Muscle of back (tissue), 13 donors: Measurements from ENCODE around the gene GPR171. TPM values are rescaled to one million over a fixed set of nuclear protein-coding genes. Genes with fewer than 3 reads are reported as not detected.
A peak's percentile ranks its signal among the peaks of the same experiment; 100 is the strongest.
"Not testable (repeated sequence)": the region's sequence is repeated elsewhere in the genome, so short reads cannot be mapped to it uniquely, and the experiment has no call there.

Experiments used
- DNase-seq, 3 donors: peaks; one replicate each; pipeline versions ENCODE4 v3.0.0 to v3.0.0-alpha.2; 2013
- long read RNA-seq, 9 donors: transcript quantifications; one replicate each; lab custom pipeline, GENCODE V29; 2026
- polyA plus RNA-seq, 10 donors: library from polyadenylated mRNA; unstranded; fragments of 120-200 nt; gene quantifications; one replicate each; pipeline ENCODE4 v1.2.1, GENCODE V29; 2013; ENCODE audit not compliant: insufficient read length in 10 of 10

Gene GPR171, protein sequence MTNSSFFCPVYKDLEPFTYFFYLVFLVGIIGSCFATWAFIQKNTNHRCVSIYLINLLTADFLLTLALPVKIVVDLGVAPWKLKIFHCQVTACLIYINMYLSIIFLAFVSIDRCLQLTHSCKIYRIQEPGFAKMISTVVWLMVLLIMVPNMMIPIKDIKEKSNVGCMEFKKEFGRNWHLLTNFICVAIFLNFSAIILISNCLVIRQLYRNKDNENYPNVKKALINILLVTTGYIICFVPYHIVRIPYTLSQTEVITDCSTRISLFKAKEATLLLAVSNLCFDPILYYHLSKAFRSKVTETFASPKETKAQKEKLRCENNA
- 1 to 10 TPM in 2 of 10 donors, under 1 TPM in 2, not detected in 6; 0.31 to 2.7 (median 0.84) TPM for polyA plus RNA-seq
- long read RNA-seq, donor 1, result 0 reads
- long read RNA-seq, donor 2, result 0 reads
- long read RNA-seq, donor 3, result 0 reads
- long read RNA-seq, donor 4, result 0 reads
- long read RNA-seq, donor 5, result 0 reads
- long read RNA-seq, donor 6, result 0 reads
- long read RNA-seq, donor 7, result 0 reads
- long read RNA-seq, donor 8, result 0 reads
- long read RNA-seq, donor 9, result 0 reads

GRCh38 chr3:151203051-151203420 is at the start of gene GPR171:
Gene GPR171, minus strand, starts transcription at chr3:151203216. Its CDS starts 3,830 bp downstream, at chr3:151199386.
- no peak for DNase-seq

DNA sequence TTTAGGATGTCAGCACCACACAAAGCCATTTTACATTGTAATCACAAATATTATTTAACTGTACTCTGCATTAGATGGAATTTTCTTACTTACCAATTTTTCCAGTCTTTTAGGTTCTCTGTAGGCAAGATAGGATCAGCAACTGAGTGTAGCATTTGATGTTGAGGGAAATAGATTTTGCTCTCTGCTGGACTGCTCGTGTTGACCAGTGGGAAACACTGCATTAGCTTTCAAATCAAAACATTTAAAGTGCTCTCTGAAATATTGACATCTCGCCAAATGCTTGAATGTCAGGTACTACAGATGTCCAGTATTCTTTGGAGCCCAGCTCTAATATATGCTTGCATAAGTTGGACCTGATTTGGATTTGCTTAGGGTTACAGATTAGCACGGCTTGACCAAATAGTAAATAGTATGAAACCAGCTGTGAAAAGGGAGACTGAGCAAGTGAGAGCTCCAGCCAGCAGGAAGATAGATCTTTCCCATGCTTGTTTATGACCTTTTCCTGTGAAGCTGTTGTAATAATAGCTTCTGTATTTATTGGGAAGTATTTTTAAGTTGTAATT is 45.8 kb upstream of the GPR171 start:
- DNase-seq, result peak in 1 of 3 donors; percentile 66

DNA sequence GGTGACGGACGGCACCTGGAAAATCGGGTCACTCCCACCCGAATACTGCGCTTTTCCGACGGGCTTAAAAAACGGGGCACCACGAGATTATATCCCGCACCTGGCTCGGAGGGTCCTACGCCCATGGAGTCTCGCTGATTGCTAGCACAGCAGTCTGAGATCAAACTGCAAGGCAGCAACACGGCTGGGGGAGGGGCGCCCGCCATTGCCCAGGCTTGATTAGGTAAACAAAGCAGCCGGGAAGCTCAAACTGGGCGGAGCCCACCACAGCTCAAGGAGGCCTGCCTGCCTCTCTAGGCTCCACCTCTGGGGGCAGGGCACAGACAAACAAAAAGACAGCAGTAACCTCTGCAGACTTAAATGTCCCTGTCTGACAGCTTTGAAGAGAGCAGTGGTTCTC is 39.0 kb upstream of the GPR171 start:
- not testable (repeated sequence) for DNase-seq

GRCh38 chr3:151236736-151237135 is 33.7 kb upstream of the GPR171 start:
- no peak for DNase-seq

DNA sequence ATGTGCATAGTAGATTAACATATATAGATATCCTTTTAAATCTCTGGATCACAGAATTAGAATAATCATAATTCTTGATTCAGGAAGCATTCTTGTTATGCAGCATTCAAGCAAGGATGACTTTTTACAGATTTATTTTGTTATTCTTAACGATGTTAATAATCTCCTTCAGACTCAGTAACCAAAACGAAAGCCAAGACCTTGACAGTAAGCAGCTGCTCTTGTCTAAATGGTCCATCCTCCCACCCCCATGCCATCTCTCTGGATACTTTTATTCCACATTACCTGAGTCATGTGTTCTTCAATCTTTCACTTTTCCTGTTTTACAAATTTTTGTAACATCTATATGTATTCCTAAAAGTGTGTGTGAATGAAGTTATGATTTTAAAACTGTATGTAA is 33.3 kb upstream of the GPR171 start:
- no peak for DNase-seq

GRCh38 chr3:151234825-151235224 is 31.8 kb upstream of the GPR171 start:
- DNase-seq, result no peak

DNA sequence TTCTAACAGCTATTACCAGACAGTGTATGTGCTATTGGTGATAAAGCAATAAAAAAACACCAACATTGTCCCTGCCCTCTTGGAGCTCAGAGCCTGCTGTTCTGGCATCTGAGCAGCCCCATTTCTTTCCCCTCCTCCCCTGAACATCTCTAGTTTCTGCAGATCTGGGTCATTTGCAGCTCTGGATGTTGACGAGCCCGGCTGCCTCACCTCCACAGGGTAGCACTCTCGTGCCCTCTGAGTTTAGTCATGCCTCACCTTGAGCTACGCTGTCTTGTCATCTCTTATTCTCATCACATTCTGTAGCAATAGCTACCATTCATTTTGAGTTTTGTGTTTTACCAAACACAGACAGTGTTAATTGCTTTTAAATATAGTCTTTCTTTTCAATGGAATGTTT is 30.0 kb upstream of the GPR171 start:
- no peak for DNase-seq

DNA sequence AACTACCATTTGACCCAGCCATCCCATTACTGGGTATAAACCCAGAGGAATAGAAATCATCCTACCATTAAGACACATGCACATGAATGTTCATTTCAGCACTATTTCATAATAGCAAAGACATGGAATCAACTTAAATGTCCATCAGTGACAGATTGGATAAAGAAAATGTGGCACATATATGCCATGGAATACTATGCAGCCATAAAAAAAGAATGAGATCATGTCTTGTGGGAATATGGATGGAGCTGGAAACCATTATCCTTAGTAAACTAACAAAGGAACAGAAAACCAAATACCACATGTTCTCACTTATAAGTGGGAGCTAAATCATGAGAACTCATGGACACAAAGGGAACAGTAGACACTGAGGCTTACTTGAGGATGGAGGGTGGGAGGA is 29.4 kb upstream of the GPR171 start:
- DNase-seq, result not testable (repeated sequence)

GRCh38 chr3:151230646-151231045 is 27.6 kb upstream of the GPR171 start:
- DNase-seq, result peak in 1 of 3 donors; percentile 17

- peak; percentile 46 to 78 (median 75) for DNase-seq
These were observed 25.6 kb upstream of the GPR171 start for GRCh38 chr3:151228666-151229040.

DNA sequence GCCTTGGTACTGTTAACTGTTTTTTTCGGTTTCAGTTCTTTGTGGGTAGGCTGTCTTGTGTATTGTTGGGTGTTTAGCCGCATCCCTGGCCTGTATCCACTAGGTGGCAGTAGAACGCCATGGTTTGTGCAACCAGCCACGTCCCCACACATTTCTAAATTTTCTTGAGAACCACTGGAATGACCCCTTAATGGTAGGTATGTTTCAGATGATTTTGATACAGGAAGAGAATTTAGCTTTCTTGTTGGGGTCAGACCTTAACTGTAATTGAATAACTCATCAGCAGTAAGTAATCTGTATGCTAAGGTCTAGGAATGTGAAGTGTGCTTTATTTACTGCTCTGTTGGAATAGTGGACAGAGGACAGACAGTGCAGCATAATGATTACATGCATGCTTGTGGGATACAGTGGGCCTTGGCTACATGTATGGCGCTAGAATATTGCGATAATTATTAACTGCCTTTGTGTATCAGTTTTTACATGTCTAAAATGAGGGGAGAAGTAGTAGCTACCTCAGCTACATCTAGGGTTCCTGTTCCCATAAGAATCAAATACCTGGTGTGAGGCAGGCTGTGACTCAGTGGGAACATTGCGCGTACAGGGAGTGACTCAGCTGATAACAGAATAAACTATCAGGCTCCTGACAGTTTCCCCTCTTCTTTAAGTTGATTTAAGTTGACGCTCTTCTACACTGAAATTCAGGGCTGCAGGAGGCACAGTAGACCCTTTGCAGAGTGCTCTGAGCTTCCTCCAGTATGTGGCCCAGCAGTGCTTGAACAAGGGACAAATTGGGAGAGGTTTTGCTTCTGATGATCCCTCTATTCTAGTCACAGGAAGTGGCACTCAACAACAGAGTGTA is 25.0 kb upstream of the GPR171 start:
- DNase-seq, result peak; percentile 87 to 93 (median 89)

DNA sequence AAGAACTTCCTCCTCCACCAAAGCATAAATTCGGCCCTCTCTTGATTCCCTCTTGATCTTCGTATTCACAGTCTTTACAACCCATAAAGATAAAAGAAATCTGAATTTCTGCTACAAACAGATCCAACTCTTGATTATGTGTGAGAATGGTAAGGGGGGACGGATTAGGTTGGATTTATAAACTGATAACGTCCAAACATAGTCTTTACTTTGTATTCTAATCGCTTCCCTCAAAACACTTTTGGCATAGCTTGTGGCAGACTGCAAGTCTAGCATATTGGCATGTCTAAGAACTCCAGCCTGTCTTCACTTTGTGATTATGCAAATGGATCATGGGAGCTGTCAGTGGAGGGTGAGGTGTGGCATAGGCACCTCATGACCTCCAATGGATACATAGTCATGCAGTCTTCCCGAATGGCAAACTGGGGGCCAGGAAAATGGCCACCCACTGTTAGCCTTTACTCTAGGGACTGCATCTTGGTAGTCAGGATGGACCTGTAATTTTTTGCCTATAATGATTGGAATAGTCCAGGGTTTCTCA is 24.3 kb upstream of the GPR171 start:
- no peak for DNase-seq

DNA sequence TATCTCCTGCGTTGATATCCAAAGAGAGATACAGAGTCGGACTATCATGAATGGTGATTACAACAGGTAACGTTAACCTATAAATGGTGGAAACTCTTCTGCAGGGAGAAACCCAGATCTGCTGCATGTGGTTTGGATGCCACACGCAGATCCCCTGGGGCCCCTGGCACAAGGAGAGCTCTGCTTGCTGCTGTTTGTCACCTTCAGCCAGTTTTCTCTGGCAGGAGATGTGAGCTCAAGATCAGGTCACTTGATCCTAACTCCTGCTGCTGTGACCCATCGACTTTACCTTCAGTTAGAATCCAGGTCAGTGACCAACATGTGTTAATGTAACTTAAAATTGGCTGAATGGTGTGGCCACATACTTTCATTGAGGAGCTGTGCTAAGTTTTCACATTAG is 23.8 kb upstream of the GPR171 start:
- no peak for DNase-seq

- DNase-seq, result peak in 1 of 3 donors; percentile 89
These were observed 23.1 kb upstream of the GPR171 start for GRCh38 chr3:151226088-151226563.

DNA sequence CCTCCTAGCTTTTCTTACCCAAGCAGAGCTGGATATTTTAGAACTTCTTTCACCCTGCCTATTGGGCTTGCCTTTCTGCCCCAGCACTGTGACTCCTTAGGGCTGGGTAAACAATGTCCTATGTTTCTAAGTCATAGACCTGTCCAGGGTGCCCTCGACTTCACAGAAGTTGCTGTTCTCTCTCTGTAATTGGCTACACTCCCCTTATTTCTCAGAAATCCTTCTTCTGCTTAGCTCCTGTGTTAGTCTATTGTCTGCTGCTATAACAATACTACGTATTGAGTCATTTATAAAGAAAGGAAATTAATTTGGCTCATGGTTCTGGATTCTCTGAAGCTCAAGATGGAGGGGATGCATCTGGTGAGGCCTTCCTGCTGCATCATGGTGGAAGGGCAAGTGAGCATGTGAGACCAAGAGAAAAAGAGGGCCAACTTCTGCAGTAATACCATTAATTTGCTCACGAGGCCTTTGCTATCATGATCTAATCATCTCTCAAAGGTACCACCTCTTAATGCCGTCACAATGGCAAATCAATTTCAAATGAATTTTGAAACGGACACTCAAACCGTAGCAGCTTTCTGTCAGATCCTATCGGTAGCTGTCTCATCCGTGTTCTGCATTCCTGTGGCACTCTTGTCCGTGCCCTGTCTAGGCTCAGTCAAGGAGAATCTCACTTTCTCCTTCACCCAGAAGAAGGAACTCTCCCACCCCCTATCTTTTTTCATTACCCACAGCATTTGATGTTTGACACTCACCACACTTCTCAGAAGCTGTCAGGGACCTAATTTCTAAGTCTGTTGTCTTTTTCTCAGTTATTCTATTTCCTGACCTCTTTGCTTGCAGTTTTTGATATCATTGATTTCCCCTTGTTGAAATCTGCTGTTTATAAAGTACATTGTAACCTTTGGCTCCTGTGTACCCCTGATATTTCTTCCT is 22.3 kb upstream of the GPR171 start:
- DNase-seq, result no peak

DNA sequence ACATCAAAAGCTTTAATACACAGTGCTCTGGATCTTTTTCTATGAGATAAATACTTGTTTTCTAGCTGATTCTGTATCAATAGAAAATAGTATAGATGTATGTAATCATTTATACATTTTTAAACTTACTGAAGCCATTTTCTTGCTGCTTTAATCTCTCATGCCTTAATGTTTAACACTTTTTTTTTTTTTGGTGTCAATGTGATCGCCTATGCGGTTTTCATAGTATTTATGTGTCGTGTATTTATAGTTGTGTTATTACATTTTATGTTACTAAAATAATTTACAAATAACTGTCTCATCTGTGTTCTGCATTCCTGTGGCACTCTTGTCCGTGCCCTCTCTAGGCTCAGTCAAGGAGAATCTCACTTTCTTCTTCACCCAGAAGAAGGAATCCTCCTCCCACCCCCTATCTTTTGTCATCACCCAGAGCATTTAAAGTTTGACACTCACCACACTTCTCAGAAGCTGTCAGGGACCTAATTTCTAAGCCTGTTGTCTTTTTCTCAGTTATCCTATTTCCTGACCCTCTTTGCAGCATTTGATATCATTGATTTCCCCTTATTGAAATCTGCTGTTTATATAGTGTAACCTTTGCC is 21.4 kb upstream of the GPR171 start:
- DNase-seq, result no peak

DNA sequence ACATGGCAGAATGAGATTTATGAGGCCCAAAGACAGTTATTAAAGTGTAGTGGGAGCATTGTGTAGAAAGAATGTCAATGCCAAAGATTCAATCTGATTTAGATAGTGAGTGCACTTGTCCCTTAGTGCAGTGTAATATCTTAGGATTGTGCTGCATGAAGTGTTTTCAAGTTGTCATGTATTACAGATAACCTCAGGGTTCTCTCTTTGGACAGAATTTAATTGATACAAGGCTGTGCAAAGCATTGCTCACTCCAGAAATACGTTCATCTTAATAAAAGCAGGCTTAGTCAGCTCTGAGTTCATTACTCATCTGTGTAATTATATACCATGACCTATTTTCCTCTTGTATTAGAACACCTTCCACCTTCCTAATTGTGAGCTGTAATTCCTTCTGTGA is 16.0 kb upstream of the GPR171 start:
- peak in 1 of 3 donors; percentile 84 for DNase-seq

DNA sequence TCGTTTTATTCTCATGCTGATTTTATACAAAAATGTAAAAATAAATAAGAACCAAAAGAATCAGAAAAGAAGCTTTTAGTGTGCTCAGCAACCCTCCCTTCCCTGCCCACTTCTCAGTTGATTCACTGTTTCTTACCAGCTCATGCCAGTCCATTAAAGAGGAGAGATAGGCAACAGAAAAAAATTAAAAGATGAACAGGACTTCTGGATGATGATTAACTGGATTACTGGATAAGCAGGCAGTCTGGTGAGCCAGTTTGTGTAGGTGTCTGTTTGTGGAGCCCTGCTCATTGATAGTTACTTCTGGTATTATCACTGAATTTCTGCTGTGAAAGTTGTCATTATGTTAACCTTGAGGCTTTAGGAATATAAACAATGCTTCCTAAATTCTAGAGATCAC is 15.1 kb upstream of the GPR171 start:
- DNase-seq, result no peak

GRCh38 chr3:151216641-151217607 is 13.9 kb upstream of the GPR171 start:
- DNase-seq, result peak in 2 of 3 donors; percentile 59 to 80
